Measurements from ENCODE around the gene ZCWPW2.

GRCh38 chr3:28376424-28376823 is 27.9 kb downstream of the ZCWPW2 start:
- no peak for TF ChIP-seq CTCF (IDR thresholded peaks at IDR 0.05)
- TF ChIP-seq POLR2AphosphoS5 (IDR thresholded peaks at IDR 0.05; ENCODE audit: insufficient read depth in 1 of 2, low read depth in 1 of 2): no peak
- no peak for TF ChIP-seq POLR2A (IDR thresholded peaks at IDR 0.05)
